Measurements from ENCODE around the gene PCSK4. TPM values are rescaled to one million over a fixed set of nuclear protein-coding genes. Genes with fewer than 3 reads are reported as not detected.

Gene PCSK4
- total RNA-seq, 4 donors from 2014 or later: 2.8 to 10.4 (median 6.3) TPM

DNA sequence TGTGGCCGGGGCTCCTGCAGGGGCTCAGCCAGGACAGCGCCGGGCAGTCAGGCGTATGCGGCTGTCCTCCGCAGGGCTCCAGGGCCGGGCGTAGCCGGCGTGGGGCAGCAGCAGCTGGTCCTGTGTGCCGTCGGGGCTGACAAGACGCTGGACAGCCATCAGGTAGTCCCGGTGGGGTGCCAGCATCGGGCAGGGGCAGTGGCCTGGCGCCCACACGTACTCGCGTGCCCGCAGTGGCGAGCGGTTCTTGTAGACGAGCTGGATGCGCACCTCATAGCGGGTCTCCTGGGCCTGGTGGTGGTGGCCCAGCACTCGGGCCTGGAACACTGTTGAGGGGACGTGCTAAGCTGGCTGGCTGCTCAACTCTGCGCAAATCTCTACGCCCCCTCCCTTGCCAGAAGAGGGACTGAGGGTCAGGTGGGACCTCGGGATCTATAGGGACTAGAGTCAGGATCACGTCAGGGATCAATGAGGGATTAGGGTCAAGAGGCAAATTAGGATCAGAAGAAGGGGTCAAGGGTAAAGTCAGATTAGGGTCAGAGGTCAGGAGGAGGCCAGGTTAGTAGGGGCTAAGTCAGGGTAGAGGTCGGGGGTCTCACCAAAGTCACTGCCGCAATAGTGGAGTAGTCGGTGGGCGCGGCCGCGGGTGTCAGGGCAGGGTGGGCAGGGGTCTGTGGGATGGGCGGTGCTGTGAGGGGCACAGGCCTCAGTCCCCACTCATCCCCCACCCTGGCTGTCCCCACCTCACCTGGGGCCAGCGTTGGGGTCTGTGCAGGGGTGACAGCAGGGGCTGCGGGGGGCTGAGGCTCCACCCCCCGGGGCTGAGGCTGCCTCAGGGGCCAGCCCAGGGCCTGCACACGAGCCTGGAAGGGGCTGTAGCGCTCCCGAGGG, 16.1 kb upstream of the PCSK4 start:
- peaks cover 11% of the 10 kb centered on the region for H3K27me3 ChIP-seq
- intact Hi-C loops (cut with DNase I): no loop called here
- TF ChIP-seq, protein P1, sequence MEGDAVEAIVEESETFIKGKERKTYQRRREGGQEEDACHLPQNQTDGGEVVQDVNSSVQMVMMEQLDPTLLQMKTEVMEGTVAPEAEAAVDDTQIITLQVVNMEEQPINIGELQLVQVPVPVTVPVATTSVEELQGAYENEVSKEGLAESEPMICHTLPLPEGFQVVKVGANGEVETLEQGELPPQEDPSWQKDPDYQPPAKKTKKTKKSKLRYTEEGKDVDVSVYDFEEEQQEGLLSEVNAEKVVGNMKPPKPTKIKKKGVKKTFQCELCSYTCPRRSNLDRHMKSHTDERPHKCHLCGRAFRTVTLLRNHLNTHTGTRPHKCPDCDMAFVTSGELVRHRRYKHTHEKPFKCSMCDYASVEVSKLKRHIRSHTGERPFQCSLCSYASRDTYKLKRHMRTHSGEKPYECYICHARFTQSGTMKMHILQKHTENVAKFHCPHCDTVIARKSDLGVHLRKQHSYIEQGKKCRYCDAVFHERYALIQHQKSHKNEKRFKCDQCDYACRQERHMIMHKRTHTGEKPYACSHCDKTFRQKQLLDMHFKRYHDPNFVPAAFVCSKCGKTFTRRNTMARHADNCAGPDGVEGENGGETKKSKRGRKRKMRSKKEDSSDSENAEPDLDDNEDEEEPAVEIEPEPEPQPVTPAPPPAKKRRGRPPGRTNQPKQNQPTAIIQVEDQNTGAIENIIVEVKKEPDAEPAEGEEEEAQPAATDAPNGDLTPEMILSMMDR (IDR thresholded peaks at IDR 0.05): no peak
- no peak for TF ChIP-seq POLR2A (IDR thresholded peaks at IDR 0.05)
- H3K27ac ChIP-seq: no peak overlapping the region
- H3K4me1 ChIP-seq: peaks cover 7 to 19% of the 10 kb centered on the region in 2 donors
- DNase-seq: no peak
- no peaks in the 10 kb centered on the region for H3K36me3 ChIP-seq
- 90 to 91% methylated on average over 34 to 36 of the region's 45 CpGs for WGBS, 2 donors
- H3K4me3 ChIP-seq (replicated peaks in 1 of 3): no peak overlapping the region
- H3K9me3 ChIP-seq: no peaks in the 10 kb centered on the region

DNA sequence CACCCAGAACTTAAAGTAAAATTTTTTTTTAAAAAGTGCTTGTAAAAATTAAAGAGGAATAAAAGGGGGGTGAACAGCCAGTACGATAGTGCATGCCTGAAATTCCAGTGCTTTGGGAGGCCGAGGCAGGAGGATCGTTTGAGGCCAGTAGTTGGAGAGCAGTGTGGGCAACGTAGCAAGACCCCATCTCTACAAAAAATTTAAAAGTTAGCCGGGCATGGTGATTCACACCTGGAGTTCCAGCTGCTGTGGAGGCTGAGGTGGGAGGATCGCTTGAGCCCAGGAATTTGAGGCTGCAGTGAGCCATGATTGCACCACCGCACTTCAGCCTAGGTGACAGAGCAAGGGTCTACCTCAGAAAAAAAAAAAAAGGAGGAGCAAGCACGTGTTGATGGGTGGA, 14.9 kb upstream of the PCSK4 start:
- Histone ChIP-seq H3K4me1 (peaks cover 7 to 19% of the 10 kb centered on the region in 2 donors), H3K9me3 (no peaks in the 10 kb centered on the region), H3K27ac (no peak overlapping the region), H3K27me3 (peaks cover 11% of the 10 kb centered on the region), H3K4me3 (replicated peaks in 1 of 3) (no peak overlapping the region), H3K36me3 (no peaks in the 10 kb centered on the region)
- intact Hi-C loops (cut with DNase I): no loop called here
- TF ChIP-seq POLR2A (IDR thresholded peaks at IDR 0.05): no peak
- TF ChIP-seq, protein P1 (IDR thresholded peaks at IDR 0.05): no peak
- 76 to 78% methylated on average over 8 of the region's 8 CpGs for WGBS, 2 donors
- no peak for DNase-seq

DNA sequence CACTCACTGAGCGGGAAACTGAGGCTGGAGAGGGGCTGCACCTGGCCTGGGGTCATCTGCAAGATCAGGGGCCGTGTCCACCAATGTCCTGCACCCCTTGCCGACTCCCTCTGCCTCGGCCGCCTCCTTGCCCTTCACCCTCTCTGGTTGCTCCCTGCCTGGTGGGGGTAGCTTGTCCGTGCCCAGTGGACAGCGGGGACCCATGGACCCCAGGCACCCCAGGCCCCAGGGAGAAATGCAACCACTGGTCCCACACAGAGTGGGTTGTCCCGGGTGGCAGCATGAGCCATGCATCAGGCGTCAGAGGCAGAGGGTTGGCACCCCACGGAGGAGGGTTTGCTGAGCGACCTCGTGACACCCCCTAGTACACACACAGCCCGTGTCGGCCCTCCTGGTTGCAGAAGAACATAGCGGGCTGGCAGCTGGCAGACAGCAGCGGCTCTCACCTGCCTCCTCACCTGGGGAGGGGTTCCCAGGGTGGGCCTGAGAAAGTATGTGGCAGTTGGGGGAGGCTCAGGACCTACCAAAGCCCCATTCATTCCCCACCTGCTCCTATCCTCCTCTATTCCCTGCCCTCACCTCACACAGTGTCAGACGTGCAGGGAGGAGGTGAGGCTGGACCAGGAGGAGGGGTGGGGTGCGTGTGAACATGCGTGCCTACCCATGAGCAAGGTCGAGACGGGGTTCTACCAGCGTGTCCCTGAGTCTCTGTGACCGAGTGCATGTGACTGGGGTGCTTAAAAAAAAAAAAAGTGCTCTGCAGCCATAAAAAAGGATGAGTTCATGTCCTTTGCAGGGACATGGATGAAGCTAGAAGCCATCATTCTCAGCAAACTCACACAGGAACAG, 14.0 kb upstream of the PCSK4 start:
- Histone ChIP-seq H3K36me3 (no peaks in the 10 kb centered on the region), H3K9me3 (no peaks in the 10 kb centered on the region), H3K4me1 (peaks cover 7 to 19% of the 10 kb centered on the region in 2 donors), H3K4me3 (replicated peaks in 1 of 3) (no peak overlapping the region), H3K27ac (no peak overlapping the region), H3K27me3 (peaks cover 11% of the 10 kb centered on the region)
- DNase-seq: no peak
- intact Hi-C loops (cut with DNase I): no loop called here
- 54 to 59% methylated on average over 12 of the region's 23 CpGs for WGBS, 2 donors
- TF ChIP-seq, protein P1 (IDR thresholded peaks at IDR 0.05): no peak

DNA sequence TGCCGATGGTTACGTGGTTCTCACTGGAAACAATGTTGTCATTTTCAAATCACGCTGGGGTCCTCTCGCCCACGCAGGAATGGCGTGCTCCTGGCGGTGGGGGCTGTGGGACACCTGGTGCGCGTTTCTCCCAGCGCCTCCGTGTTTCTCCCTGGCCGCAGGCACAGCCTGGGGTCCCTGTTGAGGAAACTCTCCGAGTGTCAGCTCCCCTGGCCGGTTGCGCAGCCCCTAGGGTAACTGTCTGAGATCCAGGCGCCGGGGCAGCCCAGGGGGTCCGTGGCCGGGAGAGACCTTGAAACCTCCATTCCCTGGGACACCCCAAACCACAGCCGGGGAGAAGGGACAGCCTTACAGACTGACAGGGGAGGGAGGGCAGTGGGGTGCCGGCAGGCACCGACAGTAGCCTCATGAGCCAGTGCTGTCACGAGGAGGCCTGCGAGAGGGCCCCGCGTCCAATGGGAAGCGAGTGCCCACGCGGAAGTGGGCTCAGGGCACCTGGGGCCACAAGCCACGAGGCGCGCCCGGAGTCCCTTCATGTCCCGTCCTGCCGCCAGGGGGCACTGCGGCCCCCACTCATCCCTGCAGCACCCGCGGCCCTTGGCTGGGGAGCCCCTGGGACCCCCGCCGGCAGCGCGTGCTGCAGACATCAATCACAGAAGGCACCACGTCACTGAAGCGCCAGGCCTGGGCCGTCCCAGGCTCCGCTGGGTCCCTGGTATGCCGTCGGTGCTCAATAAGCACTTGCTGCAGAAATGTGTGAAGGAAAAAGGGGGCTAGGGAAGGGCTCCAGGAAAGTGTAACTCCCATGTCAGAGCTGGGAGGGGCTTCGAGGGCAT, 13.2 kb upstream of the PCSK4 start:
- WGBS, 2 donors: 7% methylated on average over 34 of the region's 49 CpGs
- Histone ChIP-seq H3K27ac (no peak overlapping the region), H3K27me3 (peaks cover 11% of the 10 kb centered on the region), H3K4me3 (replicated peaks in 1 of 3) (no peak overlapping the region), H3K4me1 (peaks cover 7 to 17% of the 10 kb centered on the region in 2 donors), H3K36me3 (no peaks in the 10 kb centered on the region), H3K9me3 (no peaks in the 10 kb centered on the region)
- intact Hi-C loops (cut with DNase I): no loop called here
- TF ChIP-seq, protein P1 (IDR thresholded peaks at IDR 0.05): peak in 5 of 6 experiments; percentile 14 to 61 (median 45)
- no peak for TF ChIP-seq POLR2A (IDR thresholded peaks at IDR 0.05)
- DNase-seq: peak; percentile 24 to 31
